Muscle layer of colon (tissue), 2 donors: Measurements from ENCODE around the gene CXCL1.
"Not testable (repeated sequence)": the region's sequence is repeated elsewhere in the genome, so short reads cannot be mapped to it uniquely, and the experiment has no call there.

Experiments used
- H3K27ac ChIP-seq: one replicate; pipeline ENCODE4 v1.7.0; 2013; ENCODE audit warnings: low read depth, mild to moderate bottlenecking, low read length, moderate library complexity
- H3K27me3 ChIP-seq, 2 donors: one replicate each; pipeline ENCODE4 v1.7.0; 2013; ENCODE audit warnings: low read length in 2 of 2, mild to moderate bottlenecking in 2 of 2; ENCODE audit not compliant: insufficient read depth in 2 of 2, control insufficient read depth in 1 of 2
- H3K36me3 ChIP-seq: one replicate; pipeline ENCODE4 v1.7.0; 2013; ENCODE audit warnings: mild to moderate bottlenecking, low read length; ENCODE audit not compliant: insufficient read depth
- H3K4me1 ChIP-seq: one replicate; pipeline ENCODE4 v1.7.0; 2013; ENCODE audit warnings: mild to moderate bottlenecking, low read length; ENCODE audit not compliant: insufficient read depth
- H3K4me3 ChIP-seq, 2 donors: one replicate each; pipeline ENCODE4 v1.7.0; 2013; ENCODE audit warnings: low read length in 2 of 2, low read depth in 1 of 2, mild to moderate bottlenecking in 1 of 2, moderate library complexity in 1 of 2
- H3K9ac ChIP-seq: one replicate; pipeline ENCODE4 v1.7.0; 2013; ENCODE audit warnings: low read length
- H3K9me3 ChIP-seq: one replicate; pipeline ENCODE4 v1.7.0; 2013; ENCODE audit warnings: mild to moderate bottlenecking, low read length
- donor health status: abdominal sarcoma.
- donor health status: Adenocarcinoma of cecum.

The CXCL1 gene

GRCh38 chr4:73885574-73886267 lies 16.5 kb downstream of the CXCL1 start:
- Histone ChIP-seq H3K36me3 (no peaks in the 10 kb centered on the region), H3K4me1 (no peaks in the 10 kb centered on the region)

GRCh38 chr4:73891326-73891725 lies 22.1 kb downstream of the CXCL1 start:
- Histone ChIP-seq H3K27ac (no peak overlapping the region), H3K27me3 (no peaks in the 10 kb centered on the region), H3K36me3 (no peaks in the 10 kb centered on the region), H3K4me3 (no peak overlapping the region), H3K9ac (no peak overlapping the region), H3K4me1 (no peaks in the 10 kb centered on the region), H3K9me3 (no peaks in the 10 kb centered on the region)

More at GRCh38 chr4:73885574-73886267, 16.5 kb downstream of the CXCL1 start:
- no peak overlapping the region for H3K27ac ChIP-seq
- H3K4me3 ChIP-seq, result no peak overlapping the region
- no peaks in the 10 kb centered on the region for H3K9me3 ChIP-seq
- no peak overlapping the region for H3K9ac ChIP-seq
- no peaks in the 10 kb centered on the region for H3K27me3 ChIP-seq

GRCh38 chr4:73891739-73892405 lies 22.7 kb downstream of the CXCL1 start:
- H3K4me1 ChIP-seq, result no peaks in the 10 kb centered on the region
- H3K27ac ChIP-seq, result no peak overlapping the region

GRCh38 chr4:73892966-73893365 lies 23.8 kb downstream of the CXCL1 start:
- Histone ChIP-seq H3K9me3 (no peaks in the 10 kb centered on the region), H3K4me1 (no peaks in the 10 kb centered on the region), H3K27me3 (no peaks in the 10 kb centered on the region), H3K4me3 (no peak overlapping the region), H3K27ac (no peak overlapping the region), H3K36me3 (no peaks in the 10 kb centered on the region), H3K9ac (no peak overlapping the region)

More at GRCh38 chr4:73891739-73892405, 22.7 kb downstream of the CXCL1 start:
- no peak overlapping the region for H3K9ac ChIP-seq
- H3K4me3 ChIP-seq, result no peak overlapping the region
- no peaks in the 10 kb centered on the region for H3K9me3 ChIP-seq
- H3K36me3 ChIP-seq, result no peaks in the 10 kb centered on the region
- H3K27me3 ChIP-seq, result no peaks in the 10 kb centered on the region

GRCh38 chr4:73894001-73894400 lies 24.8 kb downstream of the CXCL1 start:
- H3K36me3 ChIP-seq, result no peaks in the 10 kb centered on the region
- H3K4me3 ChIP-seq, result no peak overlapping the region
- no peak overlapping the region for H3K9ac ChIP-seq
- no peaks in the 10 kb centered on the region for H3K4me1 ChIP-seq
- no peaks in the 10 kb centered on the region for H3K9me3 ChIP-seq
- no peaks in the 10 kb centered on the region for H3K27me3 ChIP-seq
- no peak overlapping the region for H3K27ac ChIP-seq

- H3K27ac ChIP-seq, result no peak overlapping the region
- H3K36me3 ChIP-seq, result no peaks in the 10 kb centered on the region
- H3K9ac ChIP-seq, result no peak overlapping the region
These were observed 26.3 kb downstream of the CXCL1 start for GRCh38 chr4:73895201-73896175.

GRCh38 chr4:73896416-73896815 lies 27.2 kb downstream of the CXCL1 start:
- H3K4me1 ChIP-seq, result no peaks in the 10 kb centered on the region

More at GRCh38 chr4:73895201-73896175, 26.3 kb downstream of the CXCL1 start:
- Histone ChIP-seq H3K4me1 (no peaks in the 10 kb centered on the region), H3K27me3 (no peaks in the 10 kb centered on the region), H3K9me3 (no peaks in the 10 kb centered on the region), H3K4me3 (no peak overlapping the region)

GRCh38 chr4:73897380-73898136 lies 28.4 kb downstream of the CXCL1 start:
- Histone ChIP-seq H3K9me3 (no peaks in the 10 kb centered on the region), H3K4me1 (no peaks in the 10 kb centered on the region), H3K4me3 (no peak overlapping the region), H3K27ac (no peak overlapping the region), H3K27me3 (no peaks in the 10 kb centered on the region), H3K36me3 (no peaks in the 10 kb centered on the region), H3K9ac (no peak overlapping the region)

More at GRCh38 chr4:73896416-73896815, 27.2 kb downstream of the CXCL1 start:
- Histone ChIP-seq H3K9me3 (no peaks in the 10 kb centered on the region), H3K27me3 (no peaks in the 10 kb centered on the region), H3K9ac (no peak overlapping the region), H3K27ac (no peak overlapping the region), H3K36me3 (no peaks in the 10 kb centered on the region), H3K4me3 (no peak overlapping the region)

GRCh38 chr4:73899338-73899737 lies 30.1 kb downstream of the CXCL1 start:
- H3K9ac ChIP-seq, H3K27ac ChIP-seq, H3K4me1 ChIP-seq, H3K36me3 ChIP-seq, H3K9me3 ChIP-seq, H3K27me3 ChIP-seq, H3K4me3 ChIP-seq: not testable (repeated sequence)

- Histone ChIP-seq H3K27me3 (no peaks in the 10 kb centered on the region), H3K9ac (no peak overlapping the region), H3K9me3 (no peaks in the 10 kb centered on the region), H3K36me3 (no peaks in the 10 kb centered on the region), H3K4me1 (no peaks in the 10 kb centered on the region), H3K27ac (no peak overlapping the region), H3K4me3 (no peak overlapping the region)
These were observed 31.8 kb downstream of the CXCL1 start for GRCh38 chr4:73901031-73901430.
